Inflammatory macrophage treated with lipopolysaccharide for 1 hour (primary cell): ENCODE data around the gene GRAMD4.
A peak's percentile ranks its signal among the peaks of the same experiment; 100 is the strongest.
"Not testable (repeated sequence)": the region's sequence is repeated elsewhere in the genome, so short reads cannot be mapped to it uniquely, and the experiment has no call there.

ENCODE experiments used
- DNase-seq, 2 donors: peaks; one replicate each; pipeline ENCODE4 v3.0.0-alpha.2; 2020 to 2022

GRAMD4 gene

GRCh38 chr22:46622081-46622521 is 1.9 kb downstream of the GRAMD4 start:
- peak; percentile 54 to 70 for DNase-seq

GRCh38 chr22:46625113-46625842 is 5.1 kb downstream of the GRAMD4 start:
- no peak for DNase-seq

- no peak for DNase-seq
Observed at GRCh38 chr22:46625843-46626349, 5.7 kb downstream of the GRAMD4 start.

GRCh38 chr22:46626356-46626755 is 6.2 kb downstream of the GRAMD4 start:
- DNase-seq = no peak

GRCh38 chr22:46626911-46627805 is 7.0 kb downstream of the GRAMD4 start:
- no peak for DNase-seq

- no peak for DNase-seq
Observed at GRCh38 chr22:46627806-46628482, 7.8 kb downstream of the GRAMD4 start.

GRCh38 chr22:46628756-46629155 is 8.6 kb downstream of the GRAMD4 start:
- no peak for DNase-seq

- DNase-seq = no peak
Observed at GRCh38 chr22:46629291-46629690, 9.1 kb downstream of the GRAMD4 start.

- DNase-seq = no peak
Observed at GRCh38 chr22:46631113-46631512, 10.9 kb downstream of the GRAMD4 start.

GRCh38 chr22:46632646-46633249 is 12.6 kb downstream of the GRAMD4 start:
- no peak for DNase-seq

- DNase-seq = no peak
Observed at GRCh38 chr22:46633334-46633890, 13.2 kb downstream of the GRAMD4 start.

- no peak for DNase-seq
Observed at GRCh38 chr22:46634011-46634699, 14.0 kb downstream of the GRAMD4 start.

GRCh38 chr22:46634973-46635685 is 14.9 kb downstream of the GRAMD4 start:
- not testable (repeated sequence) for DNase-seq

- DNase-seq = no peak
Observed at GRCh38 chr22:46635756-46636155, 15.6 kb downstream of the GRAMD4 start.

- DNase-seq = no peak
Observed at GRCh38 chr22:46636221-46637002, 16.2 kb downstream of the GRAMD4 start.

- DNase-seq = no peak
Observed at GRCh38 chr22:46637711-46638600, 17.8 kb downstream of the GRAMD4 start.

- no peak for DNase-seq
Observed at GRCh38 chr22:46638601-46639431, 18.6 kb downstream of the GRAMD4 start.

GRCh38 chr22:46639843-46640242 is 19.7 kb downstream of the GRAMD4 start:
- no peak for DNase-seq
